Heart left ventricle (tissue), 13 donors: ENCODE results near the gene SORCS2.

Experiments
- CTCF ChIP-seq, 12 donors: fragments of 200-600 bp; sonication (generic) in 4 of 12; IDR thresholded peaks; one replicate each; pipeline versions ENCODE4 v1.5.0 to v1.8.0; 2018 to 2022; ENCODE audit warnings: antibody characterized with exemption in 12 of 12, mild to moderate bottlenecking in 5 of 12
- POLR2A ChIP-seq, 2 donors: fragments of 450-650 bp; IDR thresholded peaks; one replicate each; pipeline ENCODE4 v1.6.1; 2017; ENCODE audit warnings: antibody characterized with exemption in 2 of 2, mild to moderate bottlenecking in 2 of 2, moderate library complexity in 2 of 2
- donor health status: ischemic (EF 13 %, LVEDD 7.1; RV severe dilation, severe dysfunction).
- donor health status: DM: no; HTN: yes; CAD: no.
- donor health status: DM: no; HTN: no; CAD: no.
- donor health status: ischemic (EF 25% LVEDD 6.9; RV normal size, moderate dysfunction).
- donor health status: ischemic (EF 25% LVEDD 5.7; RV mildly dilated, moderate dysfunction).
- donor health status: ischemic (EF 35%, LVEDD 5.7; RV mildly dilated, moderate dysfunction).
- donor health status: nonischemic (EF 11% LVEDD 7.7; RV severe dilation, severe dysfunction).
- donor health status: DM: yes; HTN: yes; CAD: no.
- donor health status: PGD.
- donor health status: ischemic (EF 29% LVEDD 5.4; RV normal size, mild dysfunction).
- donor health status: nonischemic (EF 23%, LVEDD 6.1; RV moderate dilation, normal function).

GRCh38 chr4:7537853-7538400 is 345.6 kb downstream of the SORCS2 start:
- TF ChIP-seq CTCF (IDR thresholded peaks at IDR 0.05) (no peak), POLR2A (IDR thresholded peaks at IDR 0.05) (no peak)
